ENCODE measurements around the gene CMSS1.
A peak's percentile ranks its signal among the peaks of the same experiment; 100 is the strongest.
"Not testable (repeated sequence)": the region's sequence is repeated elsewhere in the genome, so short reads cannot be mapped to it uniquely, and the experiment has no call there.

CMSS1 gene

DNA sequence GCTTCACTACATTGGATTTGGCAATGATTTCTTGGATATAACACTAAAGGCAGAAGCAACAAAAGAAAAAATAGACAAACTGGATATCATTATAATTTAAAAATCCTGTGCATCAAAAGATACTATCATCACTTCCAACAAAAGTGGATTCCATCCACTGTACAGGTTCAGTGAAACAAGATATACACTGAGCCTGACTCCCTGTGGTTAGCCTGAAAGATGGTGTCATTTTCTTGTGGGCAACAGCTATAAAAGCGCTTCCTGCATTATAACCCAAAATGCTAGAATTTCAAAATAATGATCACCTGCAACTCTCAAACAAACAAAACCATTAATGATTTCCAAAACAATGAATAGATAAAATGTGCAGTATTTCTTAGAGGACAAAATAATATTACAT lies 403.5 kb downstream of the CMSS1 start:
- DNase-seq, result no peak

DNA sequence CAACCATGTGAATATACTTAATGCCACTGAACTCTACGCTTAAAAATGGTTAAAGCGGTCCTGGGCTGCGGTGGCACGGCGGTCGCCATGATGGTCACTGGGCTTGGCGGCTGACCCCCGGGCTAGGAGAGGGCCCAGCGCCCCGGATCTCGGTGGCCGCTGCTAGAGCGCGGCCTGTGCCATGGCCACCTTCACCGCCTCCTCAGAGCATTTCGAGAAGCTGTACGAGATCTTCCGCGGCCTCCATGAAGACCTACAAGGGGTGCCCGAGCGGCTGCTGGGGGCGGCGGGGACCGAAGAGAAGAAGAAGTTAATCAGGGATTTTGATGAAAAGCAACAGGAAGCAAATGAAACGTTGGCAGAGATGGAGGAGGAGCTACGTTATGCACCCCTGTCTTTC lies 407.5 kb downstream of the CMSS1 start:
- peak in 1 of 51 donors; percentile 0 for DNase-seq

DNA sequence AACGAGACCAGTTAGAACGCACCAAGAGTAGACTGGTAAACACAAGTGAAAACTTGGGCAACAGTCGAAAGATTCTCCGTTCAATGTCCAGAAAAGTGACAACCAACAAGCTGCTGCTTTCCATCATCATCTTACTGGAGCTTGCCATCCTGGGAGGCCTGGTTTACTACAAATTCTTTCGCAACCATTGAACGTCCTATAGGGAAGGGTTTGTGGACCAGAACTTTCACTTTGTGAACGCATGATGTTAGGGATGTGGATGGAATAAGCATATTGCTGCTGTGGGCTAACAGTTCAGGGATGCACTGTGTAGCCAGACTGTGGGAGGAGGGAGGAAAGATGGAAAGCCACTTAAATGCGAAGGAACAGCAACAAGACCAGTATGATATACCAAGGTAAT lies 408.2 kb downstream of the CMSS1 start:
- DNase-seq, result no peak

DNA sequence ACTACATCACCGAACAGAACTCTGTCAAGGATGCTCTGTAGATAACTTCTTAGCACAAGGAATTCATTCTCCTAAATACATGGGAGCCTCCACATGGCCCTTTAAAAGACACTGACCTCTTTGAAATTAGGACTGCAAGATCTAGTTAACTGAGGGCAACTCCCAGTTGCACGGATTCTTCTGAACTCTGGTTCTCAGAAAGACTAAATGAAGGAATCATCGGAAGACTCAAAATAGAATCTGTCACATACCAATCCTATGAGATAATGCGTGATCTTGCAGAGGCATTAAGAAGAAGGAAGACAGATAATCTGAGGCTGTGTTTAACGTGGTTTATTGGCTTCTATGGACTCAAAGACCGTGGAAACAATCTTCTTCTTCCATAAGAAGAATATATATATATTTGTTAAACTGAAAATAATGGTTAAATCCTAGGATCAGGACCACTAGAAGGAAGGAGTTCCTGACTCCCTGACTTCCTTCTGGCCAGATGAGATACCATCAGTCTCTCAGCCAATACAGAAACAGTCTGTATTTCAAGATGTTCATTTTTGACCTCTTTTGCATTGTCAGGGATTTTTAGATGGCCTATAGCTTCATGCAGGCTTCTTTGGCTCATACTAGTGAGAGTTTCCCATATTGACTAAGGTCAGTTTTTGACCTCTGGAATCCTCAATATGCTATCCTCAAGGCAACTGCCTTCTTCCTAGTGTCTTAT lies 409.2 kb downstream of the CMSS1 start:
- DNase-seq, result no peak

DNA sequence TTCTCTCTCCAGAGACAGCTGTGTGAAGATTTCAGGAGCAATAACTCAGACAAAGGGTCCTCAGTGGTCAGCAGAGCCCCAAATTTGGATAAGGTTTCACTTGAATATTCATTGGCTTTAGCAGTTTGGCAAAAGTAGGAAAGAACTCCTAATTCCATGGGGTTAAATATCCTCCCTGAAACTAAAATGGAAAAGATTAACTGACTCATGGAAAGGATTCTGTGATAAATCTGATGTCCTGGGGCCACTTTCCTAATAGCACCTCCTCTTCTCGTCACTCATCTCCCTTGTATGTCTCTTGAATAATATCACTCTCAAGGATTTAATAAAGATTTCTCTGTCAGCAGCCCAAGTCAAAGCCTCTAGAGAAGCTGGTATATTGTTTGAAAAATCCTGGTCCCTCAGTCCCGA lies 409.9 kb downstream of the CMSS1 start:
- no peak for DNase-seq

DNA sequence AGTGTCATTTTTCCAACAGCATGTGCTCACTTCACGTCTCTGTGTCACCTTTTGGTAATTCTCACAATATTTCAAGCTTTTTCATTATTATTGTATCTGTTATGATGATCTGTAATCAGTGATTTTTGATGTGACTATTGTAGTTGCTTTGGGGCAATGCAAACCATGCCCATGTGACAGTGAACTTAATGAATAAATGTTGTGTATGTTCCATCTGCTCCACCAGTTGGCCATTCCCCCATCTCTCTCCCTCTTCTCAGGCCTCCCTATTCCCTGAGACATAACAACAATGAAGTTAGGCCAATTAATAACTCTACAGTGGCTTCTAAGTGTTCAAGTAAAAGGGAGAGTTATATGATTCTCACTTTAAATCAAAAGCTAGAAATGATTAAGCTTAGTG lies 410.6 kb downstream of the CMSS1 start:
- DNase-seq, result no peak

DNA sequence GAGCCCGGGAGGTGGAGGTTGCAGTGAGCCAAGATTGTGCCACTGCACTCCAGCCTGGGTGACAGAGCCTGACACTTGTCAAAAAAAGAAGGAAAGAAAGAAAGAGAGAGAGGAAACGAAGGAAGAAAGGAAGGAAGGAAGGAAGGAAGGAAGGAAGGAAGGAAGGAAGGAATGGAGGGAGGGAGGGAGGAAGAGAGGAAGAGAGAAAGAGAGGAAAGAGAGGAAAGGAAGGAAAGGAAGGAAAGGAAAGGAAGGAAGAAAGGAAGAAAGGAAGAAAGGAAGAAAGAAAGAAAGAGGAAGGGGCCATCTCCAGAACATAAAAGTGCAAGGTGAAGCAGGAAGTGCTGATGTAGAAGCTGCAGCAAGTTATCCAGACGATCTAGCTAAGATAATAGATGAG lies 411.5 kb downstream of the CMSS1 start:
- not testable (repeated sequence) for DNase-seq

DNA sequence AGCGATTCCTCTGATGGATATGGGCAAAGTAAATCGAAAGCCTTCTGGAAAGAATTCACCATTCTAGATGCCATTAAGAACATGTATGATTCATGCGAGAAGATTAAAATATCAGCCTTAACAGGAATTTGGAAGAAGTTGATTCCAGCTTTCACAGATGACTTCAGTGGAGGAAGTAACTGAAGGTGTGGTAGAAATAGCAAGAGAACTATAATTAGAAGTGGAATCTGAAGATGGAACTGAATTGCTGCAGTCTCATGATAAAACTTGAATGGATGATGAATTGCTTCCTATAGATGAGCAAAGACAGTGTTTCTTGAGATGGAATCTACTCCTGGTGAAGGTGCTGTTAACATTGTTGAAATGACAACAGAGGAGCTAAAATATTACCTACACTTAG lies 413.0 kb downstream of the CMSS1 start:
- no peak for DNase-seq
